GM19240 (cell line): ENCODE measurements around the gene PDE2A.

Experiments used
- DNase-seq: peaks from one replicate; pipeline ENCODE4 v3.0.0; 2011; ENCODE audit warnings: low spot score; ENCODE audit not compliant: insufficient read length

The PDE2A gene

GRCh38 chr11:72552399-72552910 is 121.8 kb downstream of the PDE2A start:
- no peak for DNase-seq

- no peak for DNase-seq
Observed at GRCh38 chr11:72551571-72551970, 122.7 kb downstream of the PDE2A start.

DNA sequence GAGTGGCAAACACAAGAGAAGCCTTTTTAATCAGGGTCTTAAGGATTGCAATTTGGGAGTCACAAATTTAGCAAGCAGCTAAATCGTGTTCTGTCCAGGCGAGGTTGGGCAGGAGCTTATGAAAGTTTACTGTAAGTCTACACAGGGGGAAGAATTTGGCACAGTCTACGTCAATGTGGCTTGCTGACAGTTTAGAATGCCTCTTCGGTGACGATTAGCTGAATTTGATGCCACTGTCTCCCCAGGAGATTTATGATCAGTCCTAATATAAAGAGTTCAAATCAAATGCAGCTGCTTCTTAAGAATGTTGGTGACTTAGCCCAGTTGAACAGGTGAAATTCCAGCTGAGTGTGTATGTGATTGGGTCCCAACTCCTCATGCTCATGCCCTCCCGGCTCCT is 125.8 kb downstream of the PDE2A start:
- no peak for DNase-seq

- no peak for DNase-seq
Observed at GRCh38 chr11:72546866-72547265, 127.4 kb downstream of the PDE2A start.

DNA sequence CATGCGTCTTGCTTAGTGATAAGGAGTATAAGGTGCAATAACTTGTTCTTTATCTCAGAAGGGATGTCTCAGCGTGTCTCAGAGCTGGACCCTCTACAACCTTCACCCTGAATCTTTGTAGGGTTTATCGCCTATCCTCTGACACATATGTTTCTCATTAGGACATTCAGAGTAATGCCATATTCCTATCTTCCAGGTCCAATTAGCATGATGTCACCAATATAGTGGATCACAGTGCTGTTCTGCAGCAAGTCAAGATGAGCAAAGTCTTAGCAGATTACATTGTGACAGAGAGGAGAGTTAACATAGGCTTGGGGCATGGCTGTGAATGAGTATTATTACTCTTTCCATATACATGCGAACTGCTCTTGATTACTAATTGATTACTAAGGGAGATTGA is 129.6 kb downstream of the PDE2A start:
- DNase-seq: no peak

DNA sequence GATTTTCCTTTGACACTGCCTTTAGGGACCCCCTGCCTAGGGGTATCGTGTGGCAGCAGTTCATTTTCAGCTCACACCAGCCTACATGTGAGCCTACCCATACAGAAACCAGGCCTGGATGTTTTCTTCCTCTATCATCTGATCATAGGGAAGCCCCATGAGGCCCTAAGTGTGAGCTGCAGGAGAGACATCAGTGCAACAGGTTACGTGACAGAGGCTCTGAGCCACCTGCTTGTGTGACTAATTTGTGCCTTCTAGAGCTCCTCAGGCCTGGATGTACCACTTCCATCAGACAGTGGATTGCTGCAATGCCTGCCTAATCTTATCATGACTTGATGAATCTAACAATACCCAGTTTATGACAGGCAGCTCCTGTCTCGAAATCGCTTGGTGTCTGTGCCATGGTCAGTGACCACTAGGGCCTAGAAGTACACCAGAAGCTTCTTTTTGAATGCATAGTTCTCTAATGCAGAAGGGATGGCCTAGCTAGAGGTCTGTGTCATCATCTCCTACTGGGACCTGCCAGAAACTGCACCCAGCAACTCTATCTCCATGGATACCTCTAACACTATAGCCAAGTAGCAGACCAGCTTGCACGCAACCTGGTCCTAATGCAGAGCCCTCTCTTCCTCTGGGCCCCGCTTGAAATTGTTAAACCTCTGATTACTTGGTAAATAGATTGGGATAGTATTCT is 130.2 kb downstream of the PDE2A start:
- DNase-seq: no peak

GRCh38 chr11:72541257-72541974 is 132.8 kb downstream of the PDE2A start:
- DNase-seq: no peak

DNA sequence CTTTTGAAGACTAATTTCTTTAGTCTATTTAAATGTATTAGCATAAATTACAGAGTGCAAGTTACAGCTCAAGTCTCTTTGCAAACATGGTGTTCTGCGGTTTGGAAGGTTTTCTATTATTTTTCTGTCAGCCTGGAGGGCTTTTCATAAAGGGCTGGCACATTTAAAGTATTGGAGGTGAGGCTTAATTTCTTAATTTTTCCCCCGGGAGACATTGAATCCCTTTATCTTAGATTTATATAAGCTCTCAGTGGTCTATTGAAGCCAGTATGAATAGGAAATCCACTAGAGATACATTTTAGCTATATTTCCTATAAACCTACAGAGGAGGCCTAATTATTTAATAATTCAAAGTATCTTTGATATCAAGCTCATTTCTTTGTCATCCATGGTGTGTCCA is 137.2 kb downstream of the PDE2A start:
- DNase-seq: no peak

DNA sequence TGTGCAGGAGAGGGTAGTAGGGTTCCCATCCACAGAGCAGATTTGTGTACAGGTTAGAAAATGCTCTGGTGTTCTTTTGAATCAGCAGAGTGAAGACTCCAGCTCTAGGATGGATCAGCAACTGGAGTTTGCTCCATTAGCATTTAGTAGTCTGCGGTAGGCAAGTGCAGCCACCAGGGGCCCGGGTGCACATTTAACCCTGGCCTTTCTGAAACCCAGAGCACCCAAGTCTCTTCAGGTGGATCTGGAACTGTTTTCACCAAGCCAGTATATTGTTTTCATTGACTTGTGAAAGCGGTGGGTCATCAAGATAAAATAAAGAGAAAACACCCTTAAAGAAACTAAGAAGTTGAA is 139.1 kb downstream of the PDE2A start:
- no peak for DNase-seq

GRCh38 chr11:72534371-72535193 is 139.6 kb downstream of the PDE2A start:
- DNase-seq: no peak

DNA sequence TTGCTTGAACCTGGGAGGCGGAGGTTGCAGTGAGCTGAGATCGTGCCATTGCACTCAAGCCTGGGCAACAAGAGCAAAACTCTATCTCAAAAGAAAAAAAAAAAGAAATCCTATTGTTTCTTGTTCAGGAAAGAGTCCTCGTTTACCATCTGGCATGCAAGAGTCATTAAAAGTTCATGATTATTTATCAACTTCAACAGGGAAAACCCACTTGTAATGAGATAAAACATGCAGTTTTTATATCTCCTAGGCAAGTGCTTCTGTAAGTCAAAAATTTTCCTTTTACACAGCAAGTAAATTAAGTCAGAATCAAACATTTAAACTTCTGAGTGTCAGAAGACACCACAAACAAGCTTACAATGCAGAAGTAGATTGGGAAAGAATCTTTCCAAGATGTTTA is 145.2 kb downstream of the PDE2A start:
- no peak for DNase-seq

- no peak for DNase-seq
Observed at GRCh38 chr11:72528121-72528520, 146.1 kb downstream of the PDE2A start.
